ENCODE results near the gene CRADD.
"Not testable (repeated sequence)": the region's sequence is repeated elsewhere in the genome, so short reads cannot be mapped to it uniquely, and the experiment has no call there.

Gene CRADD

DNA sequence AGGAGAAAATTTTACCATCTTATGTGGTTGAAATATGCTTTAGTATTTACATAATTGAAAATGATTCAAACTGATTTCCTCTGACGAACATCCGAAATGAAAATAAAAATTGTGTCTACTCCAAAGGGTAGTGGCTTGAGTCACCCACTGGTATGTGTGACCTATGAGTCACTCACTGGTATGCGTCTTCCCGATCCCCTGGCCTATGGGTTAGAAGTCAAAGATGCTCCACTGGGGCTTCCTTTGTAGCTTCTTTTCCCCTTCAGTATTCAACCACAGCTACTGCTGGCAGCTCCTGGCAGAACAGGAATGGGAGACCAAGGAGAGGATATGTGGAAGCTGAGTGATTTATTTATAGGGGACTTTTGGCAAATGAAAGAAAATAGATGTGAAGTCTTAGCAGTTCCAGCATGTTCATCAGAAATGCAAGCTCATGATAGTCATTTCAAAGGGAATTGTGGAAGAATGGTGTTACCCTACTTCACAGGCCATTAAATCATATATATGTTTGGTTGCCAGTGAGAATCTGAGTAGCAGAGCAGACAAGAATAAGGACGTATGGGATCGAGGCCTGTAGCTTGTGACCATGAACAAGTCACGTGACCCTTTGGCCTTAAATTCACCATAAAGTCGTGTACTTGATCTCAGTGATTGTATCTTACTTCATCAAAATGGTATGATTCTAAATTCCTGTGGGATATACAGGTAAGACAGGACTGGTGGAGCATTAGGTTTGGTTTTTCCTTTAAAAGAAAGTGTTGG is 108.3 kb downstream of the CRADD start:
- DNase-seq: peak; percentile 78 to 94 (median 82)

DNA sequence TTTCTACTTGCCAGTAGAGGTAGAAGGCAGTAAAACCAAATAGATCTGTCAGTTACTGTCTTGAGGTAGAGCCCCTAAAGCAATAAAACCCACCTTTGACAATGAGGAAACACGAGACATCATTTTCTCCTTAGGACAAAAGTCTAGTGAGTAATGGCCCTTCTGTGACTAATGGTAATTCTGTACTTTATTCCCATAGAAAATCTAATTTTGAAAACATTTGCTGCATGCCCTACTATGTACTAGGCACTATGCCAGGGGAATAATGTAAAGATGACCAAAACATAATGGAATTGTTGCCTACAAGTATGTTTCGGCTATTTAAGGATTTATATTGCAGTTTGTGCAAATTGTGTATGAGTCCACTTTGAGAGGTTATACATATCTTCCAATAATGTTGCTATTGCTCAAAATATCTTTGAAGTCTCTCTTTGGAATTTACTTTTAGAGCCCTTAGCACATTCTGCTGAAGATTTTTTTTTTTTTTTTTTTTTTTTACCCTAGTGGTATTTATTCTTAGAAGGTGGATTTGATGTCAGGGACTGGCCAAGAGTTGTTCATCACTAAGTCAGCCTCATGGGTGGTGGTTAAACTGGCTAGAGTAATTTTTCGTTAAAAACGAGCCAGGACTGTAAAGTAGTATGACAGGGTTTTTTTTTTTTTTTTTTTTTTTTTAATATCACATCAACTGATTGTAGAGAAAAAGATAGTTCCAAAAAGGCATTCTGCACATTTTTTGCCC is 109.7 kb downstream of the CRADD start:
- DNase-seq: no peak

DNA sequence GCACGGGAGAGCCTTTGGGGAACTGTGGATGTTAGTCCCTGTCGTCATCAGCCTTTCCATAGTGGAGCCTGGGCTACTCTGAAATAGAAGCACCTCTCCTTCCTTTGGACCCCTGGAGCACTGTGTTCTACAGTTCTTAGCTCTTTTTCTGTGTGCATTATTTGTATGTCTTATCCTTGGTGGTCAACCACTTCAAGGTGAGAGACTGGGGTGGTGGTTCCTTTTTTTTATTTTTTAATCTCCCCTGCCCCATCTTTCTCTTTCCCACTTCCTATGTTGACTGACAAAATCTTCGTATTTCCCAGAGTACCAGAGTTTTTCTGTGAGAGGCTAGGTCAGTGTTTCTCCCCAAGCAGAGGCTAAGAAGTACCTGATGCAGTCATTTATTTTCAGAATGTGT is 111.7 kb downstream of the CRADD start:
- no peak for DNase-seq

DNA sequence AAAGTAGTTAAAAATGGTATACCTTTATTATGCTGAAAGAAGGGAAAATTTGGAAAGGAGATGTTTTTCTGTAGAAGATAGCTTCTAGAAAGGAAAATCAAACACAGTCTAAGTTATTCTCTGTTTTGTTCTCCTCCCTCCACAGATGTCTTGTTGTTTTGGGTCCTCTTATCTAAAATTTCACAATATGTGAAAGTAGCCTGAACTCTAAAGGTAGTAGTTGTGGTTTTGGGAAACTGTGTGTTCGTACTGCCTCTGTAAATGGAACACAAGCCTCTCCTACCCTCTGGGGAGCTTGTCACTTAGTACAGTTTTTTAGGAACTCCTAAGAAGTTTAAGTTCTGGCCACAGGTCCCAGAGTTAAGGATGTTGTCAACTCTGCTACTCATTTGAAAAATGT is 112.6 kb downstream of the CRADD start:
- DNase-seq: no peak

DNA sequence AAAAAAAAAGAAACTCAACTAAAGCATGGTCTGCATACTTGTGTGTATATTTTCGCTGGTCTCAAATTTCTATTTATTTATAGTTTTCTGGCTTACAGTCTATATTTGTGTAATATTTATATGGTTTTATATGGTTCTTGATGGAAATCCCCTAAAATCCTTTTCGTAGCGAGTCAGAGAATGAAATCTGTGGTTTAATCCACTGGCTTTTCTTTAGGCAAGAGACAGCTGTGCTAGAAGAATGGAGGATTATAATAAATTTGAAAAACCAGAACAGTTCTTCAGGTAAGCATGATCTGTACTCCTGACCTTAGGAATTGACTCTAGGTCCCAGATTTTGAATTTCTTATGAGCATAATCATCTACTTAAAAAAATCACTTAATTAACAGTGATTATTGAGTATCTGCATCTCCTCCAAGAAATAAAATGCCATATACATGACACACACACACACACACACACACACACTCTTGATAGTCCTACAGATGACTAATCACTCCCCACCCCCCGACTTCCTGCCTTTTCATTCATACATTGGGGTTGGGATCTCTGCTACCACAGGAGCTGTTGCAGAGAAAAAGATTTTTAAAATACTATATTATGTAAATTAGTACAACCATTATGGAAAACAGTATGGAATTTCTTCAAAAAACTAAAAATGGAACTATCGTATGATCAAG is 113.4 kb downstream of the CRADD start:
- DNase-seq: no peak

DNA sequence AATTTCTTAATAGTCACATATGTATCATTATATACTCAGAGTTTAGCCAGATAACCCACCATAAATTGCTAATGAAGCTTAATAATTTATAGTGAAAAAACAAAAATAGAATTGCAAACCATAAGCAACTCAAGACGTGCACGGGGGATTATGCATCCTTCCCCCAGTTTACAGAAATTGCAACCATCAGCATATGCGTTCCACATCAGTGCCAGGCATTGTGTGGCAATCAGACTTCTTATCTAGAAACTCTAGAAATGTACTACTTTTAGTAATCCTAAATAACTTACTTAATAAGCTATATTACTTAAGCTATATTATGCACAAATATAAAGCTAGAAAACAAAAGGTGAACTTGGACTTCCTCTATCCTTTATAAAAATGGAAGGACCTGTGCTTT is 115.8 kb downstream of the CRADD start:
- DNase-seq: no peak

DNA sequence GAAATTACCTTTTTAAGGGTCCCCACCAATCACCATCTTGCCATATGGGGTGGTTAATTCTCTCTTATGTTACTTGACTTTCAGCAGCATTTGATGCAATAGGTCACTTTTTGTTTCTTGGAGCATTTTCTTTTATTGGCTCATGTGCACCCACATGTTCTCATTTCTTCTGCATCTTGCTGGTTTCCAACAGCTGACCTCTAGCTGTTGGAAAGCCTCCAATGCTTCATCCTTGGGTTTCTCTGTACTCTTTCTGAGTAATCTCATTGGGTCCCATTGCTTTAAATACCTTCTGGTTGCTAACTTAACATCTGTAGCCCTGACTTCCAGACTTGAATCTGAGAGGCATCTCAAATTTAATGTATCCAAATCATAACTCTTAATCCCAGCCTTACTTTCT is 116.8 kb downstream of the CRADD start:
- no peak for DNase-seq

DNA sequence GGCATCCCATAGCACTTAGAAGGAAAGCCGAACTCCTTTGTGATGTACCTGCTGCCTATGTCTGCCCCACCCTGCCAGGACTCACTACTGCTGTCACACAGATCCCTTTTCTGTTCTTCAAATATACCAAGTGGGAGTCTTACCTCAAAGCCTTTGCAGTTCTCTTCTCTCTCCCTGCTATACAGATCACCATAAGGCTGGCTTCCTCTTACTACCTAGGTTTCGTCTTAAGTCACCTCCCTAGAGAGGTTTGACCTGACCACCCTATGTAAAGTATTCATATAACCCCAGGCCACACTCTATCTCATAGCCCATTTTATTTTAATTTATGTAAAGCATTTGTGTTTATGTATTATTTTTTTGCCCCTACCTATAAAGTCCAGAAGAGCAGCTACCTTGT is 117.6 kb downstream of the CRADD start:
- no peak for DNase-seq

DNA sequence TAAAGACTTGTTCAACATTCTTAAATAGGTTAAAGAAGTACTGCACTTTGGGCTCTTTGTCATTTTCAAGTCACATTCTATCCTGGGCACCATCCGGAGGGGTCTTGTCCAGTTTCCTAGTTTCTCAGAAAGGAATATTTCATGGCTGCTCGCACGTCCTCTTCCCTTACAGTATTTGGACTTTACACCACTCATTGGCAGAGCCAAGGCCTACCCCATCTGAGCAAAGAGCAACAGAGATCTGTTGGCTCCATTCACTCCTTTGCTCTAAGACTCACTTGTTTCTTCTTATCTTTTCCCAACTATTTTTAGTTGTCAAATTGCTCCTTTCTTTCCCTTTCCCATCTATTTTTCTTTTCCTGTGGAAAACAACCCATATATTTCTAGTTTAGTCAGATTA is 118.2 kb downstream of the CRADD start:
- no peak for DNase-seq

DNA sequence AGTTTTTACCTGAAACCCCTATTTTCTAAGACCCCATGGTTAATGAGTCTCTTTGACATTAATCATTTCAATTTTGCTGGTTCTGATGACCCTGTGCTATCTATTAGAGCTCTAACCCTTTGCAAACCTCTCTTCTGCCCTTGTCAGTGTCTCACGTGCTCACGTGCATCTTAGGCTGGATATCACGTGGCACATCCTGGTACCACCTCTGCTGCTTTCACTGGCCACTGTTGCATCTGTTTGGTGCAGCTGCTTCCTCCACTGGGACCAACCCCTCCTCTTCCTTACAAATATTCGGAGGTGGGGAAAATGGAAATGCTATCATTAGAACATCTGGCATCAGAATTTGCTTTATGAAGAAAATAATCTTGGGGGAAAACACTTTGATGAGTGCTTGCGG is 119.6 kb downstream of the CRADD start:
- no peak for DNase-seq

DNA sequence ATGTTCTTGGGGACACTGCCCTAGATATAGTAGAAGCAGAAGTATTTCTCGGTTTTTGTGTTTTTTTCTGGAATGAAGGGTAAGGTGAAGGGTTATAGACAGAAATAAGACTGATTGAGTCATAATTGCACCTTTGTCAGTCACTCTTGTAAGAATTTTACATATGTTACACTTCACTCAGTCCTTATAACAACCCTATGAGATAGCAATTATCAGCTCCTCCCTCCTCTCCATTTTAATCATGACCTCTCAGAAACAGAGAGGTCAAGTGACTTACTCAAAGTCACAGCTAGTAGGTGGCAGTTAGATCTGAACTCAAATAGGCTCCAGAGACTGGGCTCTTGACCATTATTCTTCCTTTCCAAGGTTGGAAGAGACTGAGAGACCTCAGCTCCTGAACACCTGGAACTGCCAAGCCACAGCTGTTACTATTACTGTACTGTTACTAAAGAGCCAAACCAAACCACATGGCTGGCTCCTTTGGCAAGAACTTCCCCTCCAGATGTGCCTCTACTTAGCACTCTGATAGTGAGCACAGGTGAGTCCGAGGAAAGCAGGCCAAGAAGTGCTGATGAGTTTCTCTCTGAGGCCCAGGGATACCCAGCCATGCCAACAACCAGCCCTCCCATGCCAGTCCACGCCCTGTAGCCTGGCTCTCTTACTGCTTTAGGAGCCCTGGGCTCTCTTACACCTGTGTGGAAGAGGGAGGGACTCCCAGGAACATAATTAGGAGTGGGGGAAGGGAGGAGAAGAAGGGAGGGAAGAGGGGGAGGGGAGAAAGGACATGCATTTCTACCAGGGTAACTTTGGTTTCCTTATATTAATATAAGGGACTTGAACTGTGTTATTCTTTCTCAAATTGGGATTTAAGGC is 121.3 kb downstream of the CRADD start:
- DNase-seq: no peak

DNA sequence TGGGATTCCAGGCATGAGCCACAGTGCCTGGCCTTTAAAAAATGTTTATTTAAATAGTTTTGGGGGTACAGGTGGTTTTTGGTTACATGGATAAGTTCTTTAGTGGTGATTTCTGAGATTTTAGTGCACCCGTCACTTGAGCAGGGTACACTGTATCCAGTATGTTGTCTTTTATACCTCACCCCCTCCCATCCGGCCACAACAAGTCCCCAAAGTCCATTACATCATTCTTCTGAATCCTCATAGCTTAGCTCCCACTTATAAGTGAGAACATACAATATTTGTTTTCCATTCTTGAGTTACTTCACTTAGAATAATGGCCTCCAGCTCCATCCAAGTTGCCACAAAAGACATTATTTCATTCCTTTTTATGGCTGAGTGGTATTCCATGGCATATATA is 124.5 kb downstream of the CRADD start:
- not testable (repeated sequence) for DNase-seq

DNA sequence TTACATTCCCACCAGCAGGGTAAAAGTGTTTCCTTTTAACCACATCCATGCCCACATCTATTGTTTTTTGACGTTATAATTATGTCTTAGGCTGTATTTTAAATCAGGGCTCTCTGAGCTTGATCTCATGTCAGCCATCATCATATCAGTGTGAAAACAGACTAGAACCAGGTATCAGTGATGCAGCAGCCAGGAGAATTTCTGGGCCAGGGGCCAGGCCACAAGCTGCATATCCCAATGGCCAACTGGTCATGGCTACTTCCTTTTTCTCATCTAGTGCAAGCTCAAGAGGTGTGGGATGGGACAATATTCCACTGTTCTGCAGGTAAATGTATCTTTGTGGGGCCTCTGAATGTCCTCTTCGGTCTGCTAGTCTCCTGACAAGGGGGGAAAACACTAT is 125.1 kb downstream of the CRADD start:
- DNase-seq: no peak

DNA sequence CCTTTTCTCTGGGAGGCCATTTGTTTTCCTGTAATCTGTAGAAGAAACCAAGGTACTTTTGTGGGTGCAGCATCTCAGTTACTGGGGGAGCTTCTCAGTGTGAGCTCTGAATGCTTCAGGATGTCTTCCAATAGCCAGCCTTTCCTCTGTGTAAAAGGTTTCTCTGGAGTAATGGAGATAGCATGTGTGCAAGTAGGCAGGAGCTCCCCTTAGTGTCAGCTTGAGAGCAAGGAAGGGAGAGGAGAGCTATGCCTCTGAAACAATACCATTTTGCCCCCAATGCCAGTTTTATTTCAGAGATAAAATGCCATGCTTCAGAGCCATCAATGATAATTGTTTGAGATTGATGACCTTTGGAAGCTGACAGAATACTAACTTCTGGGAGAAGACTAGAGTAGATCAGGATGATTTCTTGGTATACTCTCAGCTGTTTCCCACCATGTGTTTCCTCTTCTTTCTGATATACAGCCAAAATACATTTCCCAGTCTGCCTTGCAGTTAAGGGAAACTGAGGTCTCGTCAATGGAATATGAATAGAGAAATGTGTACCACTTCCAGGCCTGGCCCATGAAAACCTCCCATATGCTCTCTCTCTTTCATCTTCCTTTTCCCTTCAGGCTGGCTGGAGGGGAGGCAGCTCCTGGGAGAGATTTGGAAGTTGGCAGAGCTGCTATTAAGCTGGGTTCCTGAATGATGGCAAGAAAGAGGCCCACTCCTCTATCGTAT is 125.7 kb downstream of the CRADD start:
- DNase-seq: no peak

DNA sequence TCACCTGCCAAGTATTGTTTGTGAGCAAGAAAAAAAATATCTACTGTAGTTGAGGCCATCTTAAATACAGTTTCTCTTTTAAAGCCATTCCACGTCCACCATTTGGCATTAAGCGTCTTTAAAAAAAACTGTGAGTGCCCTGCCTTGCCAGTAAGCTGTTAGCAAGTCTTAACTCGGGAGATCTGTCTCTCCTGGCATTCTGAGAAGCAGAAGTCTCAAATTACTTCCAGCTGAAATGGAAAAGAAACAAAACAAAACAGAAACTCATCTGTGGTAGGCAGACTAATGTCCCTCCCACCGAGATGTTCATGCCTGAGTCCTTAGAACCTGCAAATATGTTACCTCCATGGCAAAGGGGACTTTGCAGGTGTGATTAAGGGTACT is 126.2 kb downstream of the CRADD start:
- DNase-seq: peak in 2 of 4 experiments; percentile 13 to 17

DNA sequence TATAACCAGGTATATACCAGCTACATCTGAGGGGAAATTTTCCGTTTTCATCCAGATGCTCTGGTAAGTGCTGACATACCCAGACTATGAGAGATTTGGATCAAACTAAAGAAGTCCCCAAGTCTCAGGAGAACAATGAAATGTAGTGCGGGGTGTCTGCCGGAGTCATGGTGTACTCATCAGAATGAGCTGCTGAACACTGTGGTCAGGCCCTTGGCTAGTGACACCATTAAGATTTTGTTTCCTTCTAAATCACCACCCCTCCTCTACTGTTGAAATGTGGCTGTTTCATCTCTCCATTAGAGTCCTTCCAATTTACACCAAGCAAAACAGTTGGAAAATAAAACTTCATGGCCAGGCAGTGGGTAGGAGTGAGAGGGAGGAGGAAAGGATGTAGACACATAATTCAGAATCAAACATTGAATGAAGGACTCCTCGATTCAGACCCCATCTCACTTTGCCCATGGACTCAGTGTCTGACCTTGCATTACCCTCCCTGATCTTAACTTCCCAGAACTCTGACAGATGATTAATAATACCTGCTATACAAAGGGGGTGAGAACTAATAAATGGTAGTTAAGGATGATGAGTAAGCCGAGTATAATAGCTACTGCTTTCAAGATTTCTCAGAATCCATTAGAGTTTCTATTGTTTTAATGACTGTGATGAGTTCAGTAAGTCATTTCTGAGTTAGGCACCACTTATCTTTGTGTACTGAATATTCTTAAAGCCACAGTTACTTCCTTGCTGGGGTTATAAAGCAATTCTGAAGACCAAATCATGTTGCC is 127.4 kb downstream of the CRADD start:
- DNase-seq: no peak

DNA sequence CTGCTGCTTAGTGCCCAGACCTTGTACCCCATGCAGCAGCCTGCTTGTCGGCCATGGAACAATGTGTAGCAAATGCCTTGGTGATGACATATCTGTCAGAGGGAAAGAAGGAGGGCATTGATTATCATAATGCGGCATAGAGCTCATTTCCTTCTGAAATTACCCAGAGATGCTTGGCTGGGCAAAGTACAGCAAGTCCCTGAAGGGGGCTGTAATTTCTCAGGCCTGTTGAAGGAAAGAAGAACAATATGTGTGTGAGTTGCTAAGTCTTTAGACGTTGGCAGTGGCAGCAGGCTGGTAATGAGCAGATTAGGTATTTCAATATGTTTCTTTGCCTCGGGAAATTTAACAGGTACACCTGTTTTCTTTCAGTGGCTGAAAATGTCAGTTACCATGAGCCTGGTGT is 128.6 kb downstream of the CRADD start:
- no peak for DNase-seq

DNA sequence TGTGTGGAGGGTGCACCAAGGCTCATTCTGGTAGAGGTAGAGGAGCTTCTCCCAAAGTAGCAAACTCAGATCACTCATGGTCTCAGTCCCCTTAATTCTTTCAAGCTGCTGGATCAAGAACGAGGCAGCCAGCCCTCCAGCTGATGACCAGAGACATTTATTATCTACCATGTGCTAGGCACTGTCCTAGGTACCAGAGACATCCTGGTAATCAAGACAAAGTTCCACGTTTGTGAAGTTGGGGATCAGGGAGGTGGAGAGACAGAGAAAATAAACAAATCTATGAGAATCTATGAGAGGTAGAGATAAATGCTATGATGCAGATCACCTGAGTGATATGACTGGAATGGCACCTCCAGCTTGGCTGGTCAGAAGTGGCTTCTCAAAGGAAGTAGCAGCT is 130.2 kb downstream of the CRADD start:
- DNase-seq: no peak

DNA sequence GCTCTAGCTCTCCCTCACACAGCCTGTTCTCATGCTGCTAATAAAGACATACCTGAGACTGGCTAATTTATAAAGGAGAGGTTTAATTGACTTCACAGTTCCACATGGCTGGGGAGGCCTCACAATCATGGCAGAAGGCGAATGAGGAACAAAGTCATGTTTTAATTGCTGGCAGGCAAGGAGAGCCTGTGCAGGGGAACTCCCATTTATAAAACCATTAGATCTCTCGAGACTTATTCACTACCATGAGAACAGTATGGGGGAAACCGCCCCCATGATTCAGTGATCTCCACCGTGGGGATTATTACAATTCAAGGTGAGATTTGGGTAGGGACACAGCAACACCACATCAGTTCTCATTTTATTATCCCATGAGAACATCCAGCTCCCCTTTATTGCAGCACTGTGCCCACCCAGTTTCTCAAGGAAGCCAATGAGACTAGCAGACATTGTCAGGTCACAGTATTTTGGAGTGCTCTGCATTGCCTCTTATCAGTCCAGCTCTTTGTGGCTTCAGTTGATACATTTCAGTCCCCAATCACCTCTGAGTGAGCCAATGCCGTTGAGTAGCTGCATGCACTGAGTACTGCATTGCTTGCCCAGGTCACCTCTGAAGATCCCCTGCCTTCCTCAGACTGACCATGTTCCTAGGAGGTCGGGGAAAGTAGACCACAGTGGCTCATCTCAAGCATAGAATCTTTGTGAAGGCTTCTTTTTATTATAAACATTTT is 131.2 kb downstream of the CRADD start:
- no peak for DNase-seq

DNA sequence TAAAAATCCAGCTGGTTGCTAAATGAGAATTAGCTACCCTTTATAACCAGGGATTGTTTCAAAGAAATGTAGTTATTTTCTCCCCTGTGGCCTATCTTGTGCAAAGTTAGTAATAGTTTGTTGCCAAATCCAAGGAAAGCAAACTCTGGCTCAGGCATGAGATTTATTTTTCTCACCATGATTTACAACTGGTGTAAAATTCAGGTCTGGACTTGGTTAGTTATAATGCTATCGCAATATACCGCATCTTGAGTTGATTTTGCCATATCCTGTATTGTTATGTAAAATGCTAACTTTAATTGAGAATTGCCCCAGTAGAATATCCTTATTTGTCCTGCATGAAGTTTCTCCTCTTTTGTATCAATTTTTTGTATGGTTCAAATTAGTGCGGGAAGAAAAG is 135.5 kb downstream of the CRADD start:
- DNase-seq: no peak

DNA sequence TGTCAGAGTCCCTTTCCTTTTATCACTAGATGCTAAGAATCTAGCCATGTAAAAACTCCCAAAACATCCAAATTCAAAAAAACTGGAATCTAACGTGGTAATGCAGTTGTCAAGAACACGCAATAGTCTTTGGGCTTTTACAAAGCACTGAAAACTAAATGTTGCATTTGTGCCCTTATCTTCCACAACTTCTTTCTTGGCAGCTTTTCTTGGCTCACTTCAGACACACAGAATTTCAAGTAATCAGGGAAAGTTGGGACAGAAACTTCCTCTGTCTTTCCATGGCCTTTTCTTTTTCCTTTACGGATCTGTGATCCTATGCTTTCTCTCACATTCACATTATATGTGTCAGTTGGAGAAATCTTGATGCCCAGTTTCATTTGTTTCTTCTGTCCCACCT is 136.0 kb downstream of the CRADD start:
- DNase-seq: no peak

All from suppressor macrophage (primary cell).